GM19043 (cell line): ENCODE results near the gene GATA5.

Experiments
- ATAC-seq: cut with Tn5 transposase; IDR thresholded peaks from one replicate; pipeline ENCODE4 v1.9.1; 2021; ENCODE audit warnings: low read depth; ENCODE audit not compliant: unreplicated experiment

Gene GATA5

DNA sequence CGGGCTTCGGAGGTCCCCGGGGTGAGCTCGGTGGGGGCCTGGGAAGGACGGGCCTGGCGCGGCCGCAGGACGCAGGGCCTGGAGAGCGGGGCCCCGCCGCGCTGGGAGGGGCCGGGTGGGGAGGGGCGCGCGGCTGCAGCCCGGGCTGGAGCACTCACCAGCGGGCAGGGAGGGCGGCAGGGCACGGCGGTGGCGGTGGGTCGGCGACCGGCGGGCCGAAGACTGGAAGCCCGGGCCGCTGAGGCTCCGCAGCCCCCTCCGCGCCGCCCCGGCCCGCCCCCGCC, at the start of gene GATA5:
TSS of gene GATA5 (minus strand) at position 224 of the 284 bp plus-strand sequence. CDS start 474 bp downstream, outside the sequence.
- no peak for ATAC-seq

- ATAC-seq, result no peak
Observed at GRCh38 chr20:62525014-62525413, 49.2 kb upstream of the GATA5 start.

GRCh38 chr20:62524505-62524911, 48.7 kb upstream of the GATA5 start:
- ATAC-seq, result no peak

DNA sequence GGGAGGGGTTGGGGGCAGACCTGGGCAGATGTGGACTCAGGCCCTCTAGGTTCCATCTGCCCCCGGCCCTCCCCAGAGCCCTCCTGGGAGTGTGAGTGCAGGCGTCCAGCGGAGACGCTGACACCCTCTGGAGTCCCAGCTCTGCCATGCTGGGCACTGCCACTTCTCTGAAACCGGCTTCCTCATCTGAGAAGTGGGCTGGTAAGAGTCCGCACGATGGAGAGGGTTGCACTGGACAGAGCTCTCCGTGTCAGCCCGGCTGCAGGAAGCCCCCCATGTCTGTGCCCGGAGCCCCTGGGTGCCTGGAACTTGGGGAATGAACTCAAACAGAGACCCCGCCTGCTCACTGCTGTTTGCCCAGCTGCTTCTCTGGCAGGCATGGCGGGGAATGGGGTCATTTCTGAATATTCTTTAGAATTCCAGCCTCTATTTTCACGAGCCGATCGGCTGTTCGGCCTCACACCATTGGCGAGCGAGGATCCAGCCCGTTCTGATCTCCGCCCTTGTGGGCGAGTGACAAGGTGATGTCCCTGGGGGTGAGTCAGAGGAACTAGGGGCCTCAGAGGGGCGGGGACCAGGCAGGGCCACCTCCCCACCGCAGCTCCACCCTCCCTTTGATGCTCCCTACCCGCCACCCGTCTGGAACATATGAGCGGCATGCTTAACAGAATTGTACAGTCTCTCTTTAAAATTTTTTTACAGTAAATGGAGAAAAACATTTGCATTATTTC, 47.8 kb upstream of the GATA5 start:
- ATAC-seq, result no peak

DNA sequence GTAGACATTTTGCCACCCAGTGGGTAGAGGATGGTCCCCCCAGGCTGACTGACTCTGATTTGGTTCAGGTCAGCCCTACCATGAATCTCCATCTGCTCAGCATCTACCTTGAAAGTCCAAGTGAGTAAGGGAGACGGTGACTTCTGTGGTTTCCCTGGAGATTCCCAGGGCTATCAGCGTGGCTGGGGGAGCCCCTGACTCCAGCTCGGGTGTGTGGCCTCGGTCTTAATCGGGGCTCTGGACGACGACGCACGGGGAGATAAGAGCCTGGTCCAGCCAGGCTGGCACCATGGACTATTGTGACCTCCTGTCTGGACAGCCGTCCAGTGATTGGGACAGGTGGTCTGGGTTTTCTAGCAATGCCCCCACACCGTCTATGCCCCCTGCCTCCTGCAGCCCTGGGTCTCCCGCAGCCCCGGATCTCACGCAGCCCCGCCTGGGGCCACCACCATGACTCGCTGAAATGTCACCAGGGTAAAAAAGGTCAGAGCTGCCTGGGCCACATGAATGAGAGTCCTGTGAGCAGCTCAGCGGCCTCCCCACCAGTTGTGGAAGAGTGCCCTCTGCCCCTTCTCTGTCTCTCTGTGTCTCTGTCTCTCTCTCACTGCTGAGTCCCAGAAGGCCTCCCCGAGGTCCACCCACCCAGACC, 47.1 kb upstream of the GATA5 start:
- no peak for ATAC-seq

GRCh38 chr20:62519826-62520225, 44.0 kb upstream of the GATA5 start:
- ATAC-seq, result no peak

- no peak for ATAC-seq
Observed at GRCh38 chr20:62518911-62519310, 43.1 kb upstream of the GATA5 start.

DNA sequence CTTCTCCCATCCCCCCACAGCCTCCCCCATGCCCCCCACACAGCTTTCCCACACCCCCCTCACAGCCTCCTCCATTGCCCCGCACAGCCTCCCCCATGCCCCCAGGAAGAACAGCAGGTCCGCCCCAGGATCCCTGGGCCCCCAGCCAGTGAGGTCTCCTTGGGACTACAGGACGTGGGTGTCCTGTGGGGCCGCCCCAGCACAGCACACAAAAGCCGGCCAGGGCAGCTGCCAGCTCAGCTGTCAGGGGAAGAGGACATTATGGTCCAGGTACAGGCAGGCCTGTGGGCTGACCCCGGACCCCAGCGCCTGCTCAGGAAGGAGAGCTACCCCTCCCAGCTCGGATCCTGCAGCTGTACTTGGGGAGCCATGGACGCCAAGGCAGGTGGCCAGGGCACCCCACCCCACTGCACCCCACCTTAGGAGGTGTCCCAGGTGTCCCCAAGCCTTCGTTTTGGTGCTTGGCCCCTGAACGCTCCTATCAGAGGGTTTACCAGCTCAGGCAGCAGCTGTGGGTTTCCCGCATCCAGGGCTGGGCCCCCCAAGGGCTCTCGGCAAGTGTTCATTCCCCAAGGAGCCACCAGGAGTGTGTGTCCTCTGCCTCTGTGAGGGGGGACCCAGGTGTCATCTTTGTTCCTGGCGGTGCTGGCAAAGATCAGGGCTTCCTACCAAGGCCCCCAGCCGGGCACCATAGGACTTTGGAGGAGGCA, 42.3 kb upstream of the GATA5 start:
- ATAC-seq, result no peak

DNA sequence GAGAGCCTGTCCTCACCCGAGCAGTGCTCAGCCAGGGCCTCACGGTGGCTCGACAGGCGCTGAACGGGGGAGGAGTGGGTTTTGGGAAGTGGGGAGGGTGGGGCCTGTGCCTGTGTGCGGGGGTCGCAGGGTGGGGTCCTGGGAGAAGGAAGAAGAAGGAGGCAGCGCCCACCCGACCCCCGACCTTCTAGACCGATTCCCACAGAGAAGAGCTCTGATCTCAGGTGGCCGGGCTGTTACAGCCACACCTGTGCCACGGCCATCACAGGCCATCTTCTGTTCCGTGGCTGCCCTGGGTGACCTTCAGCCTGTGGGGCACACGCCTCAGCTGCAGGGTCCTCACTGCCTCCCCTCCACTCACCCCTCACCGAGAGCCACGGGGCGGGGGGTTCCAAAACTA, 41.4 kb upstream of the GATA5 start:
- no peak for ATAC-seq

GRCh38 chr20:62516338-62516737, 40.5 kb upstream of the GATA5 start:
- ATAC-seq, result no peak

GRCh38 chr20:62515826-62516225, 40.0 kb upstream of the GATA5 start:
- no peak for ATAC-seq

- no peak for ATAC-seq
Observed at GRCh38 chr20:62515280-62515679, 39.5 kb upstream of the GATA5 start.

GRCh38 chr20:62513991-62514390, 38.2 kb upstream of the GATA5 start:
- no peak for ATAC-seq

GRCh38 chr20:62511915-62512610, 36.3 kb upstream of the GATA5 start:
- ATAC-seq, result no peak

DNA sequence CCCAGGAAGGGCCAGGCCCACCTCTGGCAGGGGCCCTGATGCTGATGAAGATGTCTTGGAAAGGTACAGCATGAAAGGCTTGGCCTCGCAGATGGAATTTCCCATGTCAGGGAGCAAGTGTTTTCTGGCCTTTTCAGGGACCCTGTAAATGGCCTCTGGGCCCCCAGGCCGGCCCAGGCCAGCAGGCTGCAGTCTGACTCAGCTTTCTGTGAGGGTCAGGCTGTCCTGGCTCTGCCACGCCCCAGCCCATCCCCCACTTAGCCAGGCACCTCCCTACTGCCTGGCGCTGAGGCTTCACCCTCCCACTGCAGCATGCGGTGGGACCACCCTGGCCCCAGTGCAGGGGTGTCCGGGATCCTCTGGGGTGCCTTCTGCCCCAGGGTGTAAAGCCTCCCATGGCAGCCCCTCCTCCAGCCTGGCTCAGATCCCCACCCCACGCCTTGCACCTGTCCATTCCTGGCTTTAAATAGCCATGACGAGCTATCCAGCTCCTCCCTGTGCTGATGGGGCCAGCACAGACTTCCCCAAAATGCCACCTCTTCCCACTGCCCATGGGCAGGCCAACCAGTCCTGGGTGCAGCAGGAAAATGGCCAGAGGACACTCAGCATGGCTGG, 35.6 kb upstream of the GATA5 start:
- no peak for ATAC-seq

DNA sequence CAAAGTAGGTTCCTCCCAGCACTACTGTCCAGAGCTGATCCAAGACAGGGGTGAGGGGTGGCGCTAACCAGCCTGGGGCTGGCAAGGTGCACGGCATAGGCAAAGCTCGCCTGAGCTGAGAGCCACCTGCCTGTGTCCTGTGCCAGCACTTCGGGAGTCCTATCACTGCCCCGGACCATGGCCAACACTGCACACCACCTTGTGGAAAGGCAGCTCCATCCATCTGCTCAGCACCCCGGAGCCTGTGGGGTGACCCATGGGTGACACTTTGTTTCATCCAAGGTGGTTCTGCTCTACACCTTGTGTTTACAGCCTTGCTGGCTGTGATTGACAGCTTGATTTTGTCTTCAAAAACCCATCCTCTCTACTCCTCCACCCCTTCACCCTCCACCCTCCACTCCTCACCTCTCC, 32.9 kb upstream of the GATA5 start:
- no peak for ATAC-seq

DNA sequence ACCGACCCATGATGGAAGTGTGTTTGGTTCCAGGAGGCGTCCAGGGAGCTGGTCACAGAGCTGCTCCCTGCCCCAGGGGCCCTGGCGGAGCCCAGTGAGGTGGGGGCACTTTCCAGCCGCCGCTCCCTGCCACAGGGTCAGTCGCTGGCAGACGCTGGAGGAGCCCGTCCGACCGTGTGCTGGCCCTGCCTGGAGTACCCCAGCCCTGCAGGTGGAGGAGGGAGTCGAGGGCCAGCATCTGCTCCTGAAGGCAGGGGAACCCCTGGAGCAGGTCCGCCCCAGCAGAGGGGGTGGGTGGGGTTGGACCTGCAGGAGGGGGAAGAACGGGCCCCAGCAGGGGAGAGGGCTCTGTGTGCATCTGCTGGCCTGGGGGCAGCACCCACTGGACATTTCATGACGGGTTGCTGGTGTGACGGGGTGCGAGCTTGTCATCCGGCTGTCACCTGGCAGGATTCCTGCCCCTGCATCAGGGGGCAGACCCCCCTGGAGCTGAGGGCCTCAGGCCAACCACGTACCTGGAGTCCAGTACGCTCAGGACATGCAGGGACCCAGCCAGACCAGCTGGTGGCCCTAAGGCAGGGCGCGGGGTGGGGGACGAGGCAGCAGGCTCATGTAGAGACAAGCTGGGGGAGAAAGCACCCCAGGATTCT, 32.3 kb upstream of the GATA5 start:
- ATAC-seq, result no peak

- ATAC-seq, result no peak
Observed at GRCh38 chr20:62507323-62507722, 31.5 kb upstream of the GATA5 start.

DNA sequence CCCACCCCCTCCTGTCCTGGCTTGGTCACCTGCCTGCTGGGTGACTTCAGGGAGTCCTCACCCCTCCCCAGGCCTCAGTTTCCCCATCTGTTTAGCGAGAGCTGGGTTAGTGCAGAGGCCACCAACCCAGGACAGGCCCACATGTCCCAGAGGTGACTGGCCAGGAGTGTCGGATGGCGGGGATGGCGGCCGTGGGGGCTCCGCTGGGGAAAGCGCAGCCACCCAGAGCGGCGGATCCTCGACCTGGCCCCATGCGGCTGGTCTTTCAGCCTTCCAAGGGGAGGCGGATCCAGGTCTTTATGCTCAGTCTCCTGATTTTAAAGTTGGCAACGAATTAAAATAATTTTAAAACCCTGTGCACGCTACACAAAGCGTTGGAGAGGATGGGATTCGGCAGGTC, 31.0 kb upstream of the GATA5 start:
- no peak for ATAC-seq

DNA sequence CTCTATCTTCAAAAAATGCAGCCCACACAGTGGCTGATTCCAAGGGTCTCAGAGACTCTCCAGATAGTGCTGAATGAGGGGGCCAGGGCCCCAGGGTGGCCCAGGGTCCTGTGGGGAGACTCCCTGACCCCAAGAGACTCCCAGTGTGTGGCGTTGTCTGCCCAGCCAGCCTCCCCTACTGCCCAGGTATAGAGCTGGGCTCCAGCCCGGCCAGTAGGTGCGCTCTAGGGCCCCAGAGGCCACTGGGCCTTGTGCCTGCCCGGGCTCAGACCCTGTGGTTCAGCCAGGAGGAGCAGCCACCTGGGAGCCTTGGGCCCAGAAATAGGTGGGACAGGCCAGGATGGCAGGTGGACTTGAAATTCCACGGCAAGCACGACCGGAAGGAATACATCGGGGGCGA, 30.3 kb upstream of the GATA5 start:
- ATAC-seq, result no peak
